Left hindlimb (tissue), 1 donor: ENCODE measurements around the gene DENND1A.
"Not testable (repeated sequence)": the region's sequence is repeated elsewhere in the genome, so short reads cannot be mapped to it uniquely, and the experiment has no call there.

Experiments used
- DNase-seq: peaks from one replicate; pipeline ENCODE4 v3.0.0-alpha.2; 2018

The DENND1A gene

DNA sequence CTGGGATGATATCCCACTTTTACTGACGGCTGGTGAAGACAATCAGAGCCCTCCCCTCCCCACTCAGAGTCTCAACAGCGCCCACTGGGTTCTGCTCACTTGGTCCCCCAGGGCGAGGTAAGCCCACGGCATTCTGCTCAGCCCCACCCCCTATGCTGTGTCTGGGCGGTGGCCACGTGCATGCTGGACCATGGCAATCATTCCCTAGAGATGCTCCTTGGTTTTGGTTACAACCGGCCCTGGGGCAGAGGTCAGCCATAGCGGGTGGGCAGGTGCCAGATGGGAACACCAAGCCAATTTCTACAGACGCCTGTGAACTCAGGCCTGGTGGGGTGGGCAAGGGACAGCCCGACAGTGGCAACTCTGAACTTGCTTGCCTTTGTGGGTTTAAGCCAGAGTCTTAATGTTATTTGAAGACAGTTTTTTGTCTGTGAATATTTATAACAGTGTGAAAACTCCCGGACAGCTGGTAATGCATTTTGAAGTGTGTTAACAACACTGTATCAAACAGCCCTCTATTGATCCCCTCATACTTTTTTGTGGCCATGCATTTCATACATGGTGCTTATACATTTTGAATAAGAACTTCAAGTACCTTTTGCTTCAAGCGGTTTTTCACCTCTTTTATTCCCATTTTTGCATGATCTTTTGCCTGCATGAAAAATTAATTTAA lies 479.7 kb downstream of the DENND1A start:
- no peak for DNase-seq

DNA sequence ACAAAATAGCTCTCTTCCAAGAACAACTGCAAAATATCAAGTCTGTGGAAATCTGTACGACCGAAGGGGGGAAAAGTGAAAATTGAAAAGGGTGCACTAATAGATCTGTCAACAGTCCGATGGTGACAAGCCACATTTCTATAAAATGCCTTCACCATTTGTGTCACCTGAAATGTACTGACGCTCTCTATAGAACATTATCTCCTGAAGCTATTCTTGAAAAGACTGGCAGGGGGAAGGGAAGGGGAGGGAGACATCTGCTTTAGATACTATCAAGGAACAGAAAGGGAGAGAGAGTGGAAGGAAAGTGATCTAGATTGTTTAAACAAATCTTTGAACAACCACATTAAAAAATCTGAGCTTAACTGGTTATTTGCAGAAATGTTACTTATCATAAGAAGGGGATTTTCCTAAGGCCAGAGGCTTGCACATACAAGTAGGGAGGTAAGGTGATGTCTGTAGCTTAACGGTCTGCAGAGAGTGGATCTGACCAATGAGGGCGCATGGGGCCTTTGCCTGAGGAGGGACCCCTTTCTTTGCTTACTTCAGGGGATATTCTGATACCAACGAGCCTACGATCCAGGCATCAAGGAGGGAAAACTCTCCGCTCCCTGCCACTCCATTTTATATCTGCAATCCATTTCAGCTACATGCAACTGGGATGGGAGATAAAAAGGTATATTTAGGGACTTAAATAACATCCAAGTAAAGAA lies 481.8 kb downstream of the DENND1A start:
- DNase-seq: no peak

DNA sequence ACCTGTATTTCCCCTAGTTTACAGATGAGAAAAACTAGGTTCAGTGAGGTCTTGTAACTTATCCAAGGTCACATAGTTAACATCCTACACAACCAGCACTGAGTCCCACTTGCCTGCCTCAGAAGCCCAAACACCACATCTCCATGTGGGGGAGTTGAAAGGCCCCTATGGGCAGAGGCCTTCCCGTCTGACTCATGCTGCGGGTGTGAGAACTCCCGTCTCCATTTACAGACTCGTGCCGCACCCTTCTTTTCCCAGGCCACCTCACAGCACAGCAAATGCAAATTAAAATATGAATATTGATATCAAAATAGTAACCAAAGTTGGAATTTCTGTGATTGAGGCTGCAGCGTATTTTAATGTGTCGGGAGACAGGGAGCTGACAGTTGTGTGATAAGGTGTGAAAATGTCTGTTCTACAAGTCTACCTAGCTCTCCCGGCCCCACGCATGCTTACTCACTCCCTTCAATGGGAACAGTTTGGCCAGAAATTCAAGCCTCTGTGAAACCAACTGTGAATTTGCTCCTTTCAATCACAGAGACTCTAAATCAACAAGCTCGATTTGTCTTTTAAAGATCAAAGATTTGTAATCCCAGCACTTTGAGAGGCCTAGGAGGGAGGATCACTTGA lies 483.8 kb downstream of the DENND1A start:
- no peak for DNase-seq

DNA sequence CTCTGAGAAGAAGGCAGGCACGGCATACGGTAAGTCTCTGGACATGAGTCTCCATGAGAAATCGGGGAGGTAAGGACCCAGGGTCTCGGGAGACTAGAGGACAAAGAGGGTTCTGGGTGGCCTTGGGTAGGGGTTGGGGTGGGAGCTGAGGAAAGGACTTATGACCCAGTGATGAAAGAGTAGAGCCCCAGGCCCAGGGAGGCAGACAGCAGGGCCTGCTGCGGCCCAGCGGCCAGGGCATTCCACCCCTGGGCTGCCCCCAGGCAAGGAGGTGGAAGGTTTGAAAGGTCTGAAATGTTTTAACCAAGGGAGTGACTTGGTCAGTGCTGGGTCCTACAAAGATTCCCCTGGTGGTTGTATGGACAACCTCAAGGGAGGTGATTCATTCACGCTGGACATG lies 484.8 kb downstream of the DENND1A start:
- no peak for DNase-seq

DNA sequence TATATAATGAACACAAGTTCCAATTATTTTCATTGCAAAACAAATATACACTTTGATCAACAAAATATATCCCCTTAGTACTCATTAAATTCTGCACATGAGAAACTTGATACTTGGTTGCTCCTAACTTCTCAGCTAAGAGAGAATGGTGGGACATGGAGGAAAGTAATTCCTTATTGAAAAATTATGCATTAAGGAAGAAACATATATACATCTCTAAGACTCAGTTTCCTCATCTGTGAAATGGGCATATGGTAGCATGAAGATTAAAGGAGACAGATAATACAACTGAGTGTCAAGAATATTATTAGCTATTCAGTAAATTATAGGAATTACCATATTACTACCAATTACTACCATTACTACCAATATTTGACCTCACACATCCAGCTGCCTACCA lies 488.2 kb downstream of the DENND1A start:
- no peak for DNase-seq

DNA sequence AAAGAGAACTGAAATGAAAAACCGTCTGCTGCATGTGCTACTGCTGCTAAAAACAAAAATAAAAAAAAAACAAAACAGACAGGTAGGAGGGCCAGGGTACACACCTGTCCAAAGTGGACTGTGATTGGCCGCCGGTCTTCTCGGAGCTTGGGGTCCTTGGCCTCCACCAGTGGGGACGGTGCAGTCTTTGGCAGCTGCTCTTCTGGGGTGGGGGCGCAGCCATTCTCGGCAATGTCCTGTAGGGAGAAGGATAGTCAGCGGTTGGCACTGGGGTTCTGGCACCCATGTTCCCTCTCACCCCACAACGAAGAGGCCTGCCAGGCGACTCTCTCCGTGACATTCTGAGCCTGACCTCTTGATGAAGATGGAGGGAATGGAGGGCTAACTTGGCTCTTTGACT lies 489.7 kb downstream of the DENND1A start:
- no peak for DNase-seq

DNA sequence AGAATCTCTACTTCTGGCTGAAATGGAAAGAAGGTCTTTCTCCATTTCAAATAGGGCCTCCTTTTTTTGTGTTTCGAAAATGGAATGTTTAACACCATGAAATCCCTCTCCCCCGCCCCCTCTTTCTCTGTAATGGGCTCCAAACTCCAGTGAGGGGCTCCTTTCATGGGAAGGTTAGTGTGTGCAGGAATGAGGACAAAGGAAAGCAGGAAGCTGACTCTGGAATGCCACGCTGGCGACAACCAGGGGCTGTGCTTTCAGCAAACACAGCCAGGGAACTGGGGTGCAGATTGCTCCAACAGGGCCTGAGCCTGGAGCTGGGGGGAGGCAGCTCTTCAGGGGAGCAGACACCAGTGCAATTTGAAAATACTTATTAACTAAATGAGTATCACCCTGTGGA lies 491.1 kb downstream of the DENND1A start:
- DNase-seq: no peak

DNA sequence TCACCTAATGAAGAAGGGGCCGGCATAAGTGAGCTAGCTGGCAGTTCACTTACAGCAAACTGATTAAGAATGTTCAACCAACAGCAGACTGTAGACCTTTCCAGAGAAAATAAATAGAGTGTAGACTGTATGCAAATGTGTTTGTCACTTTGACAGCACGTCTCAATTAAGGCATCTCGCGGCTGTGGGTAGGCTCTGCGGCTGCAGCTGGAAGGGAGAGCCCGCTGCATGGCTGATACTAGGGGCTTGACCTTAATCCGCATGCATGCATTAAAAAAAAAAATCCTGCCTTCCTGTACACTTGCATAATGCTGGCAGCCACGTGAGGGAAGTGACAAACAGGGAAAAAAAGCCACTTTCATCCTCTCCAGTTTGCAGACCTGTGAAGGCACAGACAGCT lies 491.6 kb downstream of the DENND1A start:
- DNase-seq: no peak

DNA sequence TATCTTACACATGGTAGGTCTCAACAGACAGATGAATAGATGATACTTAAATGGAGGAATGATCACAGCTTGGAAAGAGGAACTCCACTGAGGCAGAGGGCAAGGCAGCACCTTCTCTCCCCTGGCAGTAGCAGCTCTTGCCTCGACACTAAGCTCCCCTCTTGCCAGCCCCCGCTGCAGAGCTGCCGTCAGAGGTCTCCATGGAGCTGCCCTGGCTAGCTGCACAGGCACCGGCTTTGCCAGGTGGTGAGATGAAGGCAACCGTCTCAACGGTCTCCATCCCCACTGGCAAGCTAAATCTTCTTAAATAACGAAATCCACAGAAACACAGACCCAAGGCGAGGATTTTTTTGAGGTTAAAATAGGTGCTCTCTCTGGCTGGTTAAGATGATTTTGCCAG lies 492.7 kb downstream of the DENND1A start:
- DNase-seq: no peak

DNA sequence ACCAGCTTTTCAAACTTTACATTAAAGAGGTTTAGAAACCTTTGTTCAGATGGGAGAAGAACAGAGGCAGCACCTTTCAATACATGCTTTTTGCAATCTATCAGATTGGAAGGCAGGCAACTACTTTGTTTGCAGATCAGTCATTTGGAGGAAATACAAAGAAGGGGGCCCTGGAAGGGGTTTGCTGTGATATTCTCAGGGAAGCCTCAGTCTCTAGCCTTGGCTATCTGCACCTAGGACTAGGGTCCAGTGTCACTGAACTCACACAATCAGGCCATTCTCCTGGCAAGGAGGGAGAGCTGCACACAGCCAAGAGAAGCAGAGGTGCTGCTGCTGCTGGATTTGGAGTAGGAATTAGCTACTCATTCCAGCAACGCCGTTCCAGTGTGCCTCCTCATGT lies 494.5 kb downstream of the DENND1A start:
- DNase-seq: no peak

DNA sequence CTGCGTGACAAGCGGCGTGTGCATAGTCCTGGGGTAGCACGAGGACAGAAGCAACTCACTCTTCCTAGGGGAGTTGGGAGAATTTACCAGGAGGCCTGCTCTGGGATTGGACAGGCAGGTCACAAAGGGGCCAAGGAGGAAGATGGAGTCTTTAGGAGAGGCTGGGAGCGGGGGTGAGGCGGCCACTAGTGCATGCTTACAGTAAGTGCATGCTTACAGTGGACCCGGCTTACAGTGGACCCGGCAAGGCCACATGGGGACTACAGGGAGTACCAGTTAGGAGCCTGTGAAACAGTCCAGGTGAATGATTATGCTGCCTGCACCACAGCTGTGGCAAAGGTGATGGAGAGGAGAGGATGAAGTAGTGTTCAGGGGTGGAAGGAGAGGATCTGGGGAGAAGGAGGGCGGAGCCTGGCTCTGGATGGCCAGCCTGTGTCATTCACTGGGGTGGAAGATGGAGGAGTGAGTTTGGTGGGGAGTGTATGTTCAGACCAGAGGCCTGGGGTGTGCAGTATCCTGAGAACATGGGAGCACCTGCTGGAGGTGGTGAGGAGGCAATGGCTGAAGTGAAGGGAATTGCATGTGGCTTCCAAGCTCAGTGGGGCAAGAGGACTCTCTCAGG lies 495.2 kb downstream of the DENND1A start:
- no peak for DNase-seq

DNA sequence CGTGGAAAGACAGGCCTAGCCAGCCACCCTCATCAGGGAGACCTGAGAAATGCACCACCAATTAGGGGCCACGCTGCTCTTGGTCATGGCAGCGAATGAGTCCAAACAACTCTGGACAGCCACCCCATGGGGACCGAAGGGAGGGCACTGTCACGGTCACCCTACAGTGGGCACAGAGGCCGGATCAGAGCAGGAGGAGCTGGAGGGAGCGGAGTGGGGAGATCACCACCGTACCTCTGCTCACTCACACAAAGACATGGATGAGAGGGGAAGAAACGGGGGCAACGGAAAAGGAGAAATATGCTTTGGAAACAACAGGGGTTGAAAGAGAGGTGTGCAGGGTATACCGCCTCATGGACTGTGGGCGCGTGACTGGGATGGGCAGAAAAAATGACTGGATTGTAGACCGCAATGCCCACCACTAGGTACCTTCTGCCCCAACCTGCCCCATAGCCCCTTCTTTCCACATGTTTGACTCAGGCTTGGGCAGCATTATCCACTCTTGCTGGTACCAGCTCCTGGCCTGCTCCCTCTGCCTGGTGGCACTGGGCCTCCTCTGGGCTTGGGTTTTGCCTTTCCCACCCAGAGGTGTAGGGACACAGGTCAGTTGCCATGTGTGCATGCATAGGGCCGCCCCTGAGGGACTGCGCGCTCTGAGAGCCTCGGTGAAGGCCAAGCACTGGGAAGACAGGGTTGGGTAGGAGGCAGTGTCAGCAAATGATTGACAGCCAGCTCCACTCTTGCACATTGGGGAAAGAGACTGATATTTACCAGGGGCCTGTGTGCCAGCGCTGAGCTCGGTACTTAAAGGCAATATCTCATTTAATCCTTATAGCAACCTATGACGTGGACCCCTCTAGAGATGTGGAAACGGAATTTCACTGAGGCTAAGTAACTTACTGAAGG lies 497.3 kb downstream of the DENND1A start:
- no peak for DNase-seq

DNA sequence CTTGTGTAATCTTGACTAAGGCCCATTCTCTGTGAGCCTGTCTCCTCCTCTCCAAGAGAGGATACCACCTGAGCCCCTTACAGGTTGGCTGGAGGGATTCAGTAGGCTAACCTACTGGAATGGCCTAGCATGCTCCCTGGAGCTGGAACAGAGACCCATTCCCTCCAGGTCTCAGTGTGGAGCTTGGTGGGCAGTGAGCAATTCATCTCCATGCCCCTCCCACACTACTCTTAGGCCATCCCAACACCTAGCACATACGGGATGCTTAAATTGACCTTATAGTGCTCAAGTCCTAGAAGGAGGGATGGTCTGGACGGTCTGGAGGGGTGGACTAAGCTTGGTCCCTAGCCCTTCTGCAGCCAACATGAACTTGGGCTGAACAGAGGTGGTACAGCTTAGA lies 498.3 kb downstream of the DENND1A start:
- DNase-seq: no peak

DNA sequence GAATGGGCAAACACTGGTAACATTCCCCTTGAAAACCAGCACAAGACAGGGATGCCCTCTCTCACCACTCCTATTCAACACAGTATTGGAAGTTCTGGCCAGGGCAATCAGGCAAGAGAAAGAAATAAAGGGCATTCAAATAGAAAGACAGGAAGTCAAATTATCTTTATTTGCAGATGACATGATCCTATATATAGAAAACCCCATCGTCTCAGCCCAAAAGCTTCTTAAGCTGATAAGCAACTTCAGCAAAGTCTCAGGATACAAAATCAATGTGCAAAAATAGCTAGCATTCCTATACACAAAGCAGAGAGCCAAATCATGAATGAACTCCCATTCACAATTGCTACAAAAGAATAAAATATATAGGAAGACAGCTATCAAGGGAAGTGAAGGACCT lies 501.5 kb downstream of the DENND1A start:
- DNase-seq: not testable (repeated sequence)

DNA sequence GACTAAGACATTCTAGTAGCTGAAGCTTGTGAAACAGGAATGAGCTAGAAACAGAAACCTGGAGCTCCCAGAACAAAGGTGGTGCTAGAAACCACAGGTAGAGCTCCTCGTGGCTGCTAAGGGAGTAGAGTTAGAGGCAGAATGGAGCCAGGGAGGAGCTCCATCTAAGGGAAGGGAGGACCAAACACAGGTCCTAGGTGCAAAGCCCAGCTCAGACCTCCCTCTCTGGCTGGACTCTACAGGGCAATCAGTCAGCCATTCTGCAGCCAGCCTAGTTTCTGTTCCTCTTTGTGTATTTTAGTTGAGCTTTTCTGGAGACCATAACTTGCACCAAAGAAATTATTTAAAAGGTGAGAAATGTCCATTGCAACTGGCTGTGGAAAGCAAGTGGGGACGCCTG lies 503.5 kb downstream of the DENND1A start:
- DNase-seq: no peak

DNA sequence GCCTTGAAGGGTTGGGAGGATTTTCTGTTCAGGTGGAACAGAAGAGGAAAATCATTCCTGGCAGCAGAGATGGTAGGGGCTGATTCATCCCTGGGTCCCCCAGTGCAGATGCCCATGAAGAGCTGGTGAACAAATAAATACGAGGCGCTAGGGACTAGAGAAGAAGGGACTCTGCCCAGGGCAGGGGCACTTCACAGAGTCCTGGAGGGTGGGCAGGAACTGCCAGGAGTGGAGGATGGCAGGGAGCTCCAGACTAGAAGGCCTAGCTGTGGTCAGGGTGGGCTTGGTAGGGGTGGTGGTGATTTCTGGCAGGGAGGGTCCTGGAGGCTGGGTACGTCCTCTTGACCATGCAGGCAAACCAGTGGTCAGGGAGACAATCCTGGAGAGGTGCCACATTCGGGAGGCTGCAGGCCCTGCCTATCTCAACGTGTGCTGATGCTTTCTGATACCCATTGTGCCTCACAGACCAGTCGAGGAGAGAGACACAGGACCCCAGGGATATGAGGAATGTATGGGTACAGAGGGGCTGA lies 504.0 kb downstream of the DENND1A start:
- no peak for DNase-seq

DNA sequence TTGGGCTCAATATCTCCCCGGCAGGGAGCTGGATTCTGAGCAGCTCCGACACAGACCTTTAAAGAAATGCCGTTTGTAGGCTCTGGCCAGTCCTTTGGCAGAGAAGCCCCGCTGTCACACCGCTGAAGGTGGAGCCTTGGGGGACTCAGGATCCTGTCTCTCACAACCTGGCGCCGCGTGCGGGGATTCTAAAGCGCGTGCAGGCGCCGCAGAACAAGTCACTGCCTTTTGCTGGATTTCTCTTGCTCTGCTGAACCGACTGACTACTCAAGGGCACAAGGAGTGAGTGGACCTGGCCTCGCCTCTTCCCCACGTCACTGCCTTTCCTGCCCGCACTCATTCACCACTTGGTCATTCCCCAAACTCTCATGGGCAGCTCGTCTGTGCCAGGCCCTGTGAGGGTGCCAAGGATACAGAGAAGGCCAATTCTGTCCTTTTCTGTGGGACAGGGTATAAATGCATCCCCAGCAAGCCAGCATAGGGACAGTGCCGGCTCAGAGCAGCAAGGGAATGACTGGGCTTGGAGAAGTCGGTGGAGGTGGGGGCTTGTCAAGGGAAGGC lies 504.6 kb downstream of the DENND1A start:
- no peak for DNase-seq

DNA sequence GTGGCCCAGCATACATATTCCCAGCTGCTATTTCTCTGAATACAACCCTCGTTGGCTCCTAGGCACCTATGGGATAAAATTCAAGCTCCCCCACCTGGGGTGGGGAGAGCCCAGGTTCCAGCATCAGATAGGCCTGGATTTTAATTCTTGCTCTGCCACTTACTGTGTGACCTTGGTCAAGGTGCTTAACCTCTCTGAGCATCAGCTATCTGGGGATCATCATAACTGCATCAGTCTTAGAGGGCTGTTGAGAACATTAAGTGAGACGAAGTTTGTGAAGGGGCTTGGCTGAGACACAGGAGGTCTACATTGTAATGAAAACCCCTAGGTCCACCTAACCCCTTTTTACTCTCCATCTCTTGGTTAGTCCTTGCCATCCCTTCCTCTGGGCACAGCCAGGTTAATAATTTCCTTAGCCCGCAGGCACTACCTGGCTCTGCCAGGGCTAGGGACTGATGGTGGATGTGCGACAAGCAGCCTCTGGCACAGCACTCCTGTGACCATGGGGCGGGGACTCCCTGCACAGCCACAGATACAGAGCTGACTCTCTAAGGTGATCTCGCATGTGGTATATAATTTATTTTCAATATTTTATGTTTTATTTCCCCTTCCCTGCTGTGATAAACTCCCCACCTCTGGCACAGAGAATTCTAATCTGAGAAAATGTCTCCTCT lies 505.2 kb downstream of the DENND1A start:
- no peak for DNase-seq

DNA sequence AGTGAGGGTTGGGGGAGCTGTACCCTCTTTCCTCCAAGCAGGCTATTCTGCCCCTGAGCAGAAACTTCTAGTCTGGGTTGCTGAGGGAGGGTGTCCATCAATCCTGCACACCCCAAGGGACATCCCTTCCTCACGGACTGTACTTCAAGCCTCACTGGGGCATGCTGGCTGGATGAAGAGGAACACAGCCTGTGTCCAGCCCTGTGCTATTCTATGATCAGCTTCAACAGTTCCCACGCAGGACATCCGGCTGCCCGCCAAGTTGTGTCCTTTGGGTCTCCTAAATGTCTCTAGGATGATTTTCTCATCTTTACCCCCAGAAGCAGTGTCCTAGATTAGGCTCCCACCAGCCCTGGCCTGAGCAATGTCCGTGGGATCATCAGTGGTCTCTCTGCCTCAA lies 505.8 kb downstream of the DENND1A start:
- DNase-seq: no peak

DNA sequence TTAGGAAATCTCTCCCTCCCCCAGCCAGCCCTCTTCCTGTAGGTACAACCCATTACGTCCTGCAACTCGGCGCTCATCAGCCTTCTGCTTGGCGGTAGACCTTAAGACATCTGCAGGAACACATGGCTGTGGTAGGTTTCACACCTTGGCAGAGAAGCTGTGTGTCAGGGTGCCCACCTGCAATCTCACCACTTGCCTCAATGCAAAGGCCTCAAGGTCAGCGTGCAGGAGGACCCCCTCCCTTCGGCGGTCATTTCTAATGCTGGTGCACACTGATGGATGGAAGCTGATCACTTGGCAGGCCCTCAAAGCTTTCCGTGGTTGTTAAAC lies 506.6 kb downstream of the DENND1A start:
- DNase-seq: no peak

DNA sequence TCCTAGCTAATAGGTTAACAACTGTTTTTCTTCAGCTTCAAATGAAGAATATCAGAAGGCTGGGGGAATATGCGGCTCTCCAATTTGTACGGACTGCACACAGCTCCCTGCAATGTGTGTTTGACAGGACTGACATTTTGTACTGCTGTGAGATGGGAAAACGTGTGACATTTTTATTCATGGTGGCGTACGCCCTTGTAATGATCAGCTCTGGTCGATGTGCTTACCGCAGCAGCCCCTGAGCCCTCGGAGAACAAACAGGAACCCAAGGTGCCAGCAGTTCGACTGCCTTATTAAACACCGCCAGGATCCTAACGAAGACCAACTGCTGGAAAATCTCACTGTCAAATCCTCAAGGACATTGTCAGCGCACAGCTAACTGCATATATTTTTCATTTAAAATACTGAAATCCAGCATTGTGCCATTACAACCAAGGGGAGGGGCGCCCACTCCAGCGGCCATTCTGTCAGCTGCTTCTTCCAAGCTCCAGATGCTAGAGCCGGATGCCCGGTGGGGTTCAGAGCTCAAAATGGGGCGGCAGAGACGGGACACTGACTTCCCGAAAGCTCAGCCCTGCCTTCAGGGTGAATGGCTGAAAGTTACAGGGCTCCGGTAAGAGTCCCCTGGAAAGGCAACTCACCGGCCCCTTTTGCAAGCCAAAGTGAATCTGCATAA lies 507.2 kb downstream of the DENND1A start:
- DNase-seq: no peak
